Effector memory CD4-positive, alpha-beta T cell (primary cell): ENCODE results near the gene CELF2.

ENCODE experiments used
- DNase-seq, 3 donors: peaks; one replicate each; pipeline ENCODE4 v3.0.0-alpha.2; 2020
- H3K27ac ChIP-seq: 2 replicates; pipeline ENCODE4 v1.7.0; 2013; ENCODE audit warnings: mild to moderate bottlenecking, low read length, moderate library complexity; ENCODE audit not compliant: insufficient read depth, poor library complexity, severe bottlenecking
- H3K27me3 ChIP-seq: replicated peaks from 2 replicates; pipeline ENCODE4 v1.7.0; 2013; ENCODE audit warnings: mild to moderate bottlenecking, low read length; ENCODE audit not compliant: insufficient read depth, control insufficient read depth, poor library complexity, severe bottlenecking
- H3K36me3 ChIP-seq: 2 replicates; pipeline ENCODE4 v1.7.0; 2013; ENCODE audit warnings: mild to moderate bottlenecking, low read length, moderate library complexity; ENCODE audit not compliant: control insufficient read depth, insufficient read depth
- H3K4me1 ChIP-seq: 2 replicates; pipeline ENCODE4 v1.7.0; 2013; ENCODE audit warnings: low read length, mild to moderate bottlenecking; ENCODE audit not compliant: control insufficient read depth, insufficient read depth, poor library complexity, severe bottlenecking
- H3K4me3 ChIP-seq: 2 replicates; pipeline ENCODE4 v1.7.0; 2013; ENCODE audit warnings: low read length, low read depth, mild to moderate bottlenecking; ENCODE audit not compliant: insufficient read depth, poor library complexity, severe bottlenecking
- H3K9me3 ChIP-seq: 2 replicates; pipeline ENCODE4 v1.7.0; 2013; ENCODE audit warnings: mild to moderate bottlenecking, low read length, moderate library complexity; ENCODE audit not compliant: control insufficient read depth

Gene CELF2

GRCh38 chr10:11165591-11166543 lies 148.2 kb downstream of the CELF2 start:
- Histone ChIP-seq H3K27ac (peak overlapping the region; percentile 98), H3K36me3 (peaks cover 3% of the 10 kb centered on the region), H3K9me3 (no peaks in the 10 kb centered on the region), H3K4me3 (peak overlapping the region; percentile 94), H3K27me3 (no peaks in the 10 kb centered on the region), H3K4me1 (peaks cover 57% of the 10 kb centered on the region)
- peak; percentile 59 to 68 (median 66) for DNase-seq

GRCh38 chr10:11166550-11166949 lies 148.9 kb downstream of the CELF2 start:
- Histone ChIP-seq H3K4me1 (peaks cover 57% of the 10 kb centered on the region), H3K27ac (peak overlapping the region; percentile 98), H3K4me3 (peak overlapping the region; percentile 94), H3K36me3 (peaks cover 3% of the 10 kb centered on the region), H3K9me3 (no peaks in the 10 kb centered on the region), H3K27me3 (no peaks in the 10 kb centered on the region)
- no peak for DNase-seq

GRCh38 chr10:11167233-11167966 lies 149.7 kb downstream of the CELF2 start:
- no peaks in the 10 kb centered on the region for H3K27me3 ChIP-seq
- H3K27ac ChIP-seq: peak overlapping the region; percentile 98
- peak overlapping the region; percentile 94 for H3K4me3 ChIP-seq
- peaks cover 56% of the 10 kb centered on the region for H3K4me1 ChIP-seq
- no peak for DNase-seq
- no peaks in the 10 kb centered on the region for H3K9me3 ChIP-seq
- H3K36me3 ChIP-seq: peaks cover 3% of the 10 kb centered on the region

GRCh38 chr10:11168423-11169090 lies 150.9 kb downstream of the CELF2 start:
- peaks cover 3% of the 10 kb centered on the region for H3K36me3 ChIP-seq
- no peaks in the 10 kb centered on the region for H3K27me3 ChIP-seq
- peaks cover 57% of the 10 kb centered on the region for H3K4me1 ChIP-seq
- peak overlapping the region; percentile 98 for H3K27ac ChIP-seq
- no peaks in the 10 kb centered on the region for H3K9me3 ChIP-seq
- peak overlapping the region; percentile 94 for H3K4me3 ChIP-seq
- DNase-seq: no peak

- peaks cover 61% of the 10 kb centered on the region for H3K4me1 ChIP-seq
- H3K9me3 ChIP-seq: no peaks in the 10 kb centered on the region
These were observed 152.3 kb downstream of the CELF2 start for GRCh38 chr10:11169976-11170375.

GRCh38 chr10:11170574-11170973 lies 152.9 kb downstream of the CELF2 start:
- Histone ChIP-seq H3K9me3 (no peaks in the 10 kb centered on the region), H3K4me3 (peak overlapping the region; percentile 94), H3K27ac (peak overlapping the region; percentile 98), H3K4me1 (peaks cover 67% of the 10 kb centered on the region), H3K36me3 (peaks cover 9% of the 10 kb centered on the region), H3K27me3 (no peaks in the 10 kb centered on the region)
- no peak for DNase-seq

More at GRCh38 chr10:11169976-11170375, 152.3 kb downstream of the CELF2 start:
- peak overlapping the region; percentile 98 for H3K27ac ChIP-seq
- no peak for DNase-seq
- peak overlapping the region; percentile 94 for H3K4me3 ChIP-seq
- no peaks in the 10 kb centered on the region for H3K27me3 ChIP-seq
- peaks cover 7% of the 10 kb centered on the region for H3K36me3 ChIP-seq

GRCh38 chr10:11170993-11171851 lies 153.6 kb downstream of the CELF2 start:
- Histone ChIP-seq H3K27me3 (no peaks in the 10 kb centered on the region), H3K27ac (peak overlapping the region; percentile 98), H3K9me3 (no peaks in the 10 kb centered on the region), H3K36me3 (peaks cover 9% of the 10 kb centered on the region), H3K4me1 (peaks cover 74% of the 10 kb centered on the region), H3K4me3 (peak overlapping the region; percentile 94)
- no peak for DNase-seq

GRCh38 chr10:11173042-11173441 lies 155.4 kb downstream of the CELF2 start:
- Histone ChIP-seq H3K36me3 (peaks cover 9% of the 10 kb centered on the region), H3K4me3 (peak overlapping the region; percentile 94), H3K27me3 (no peaks in the 10 kb centered on the region), H3K4me1 (peaks cover 86% of the 10 kb centered on the region), H3K9me3 (no peaks in the 10 kb centered on the region), H3K27ac (peak overlapping the region; percentile 98)
- no peak for DNase-seq

GRCh38 chr10:11175823-11176243 lies 158.2 kb downstream of the CELF2 start:
- Histone ChIP-seq H3K27ac (peak overlapping the region; percentile 90), H3K27me3 (no peaks in the 10 kb centered on the region), H3K9me3 (no peaks in the 10 kb centered on the region), H3K4me1 (peaks cover 94% of the 10 kb centered on the region), H3K4me3 (peak overlapping the region; percentile 26), H3K36me3 (peaks cover 6% of the 10 kb centered on the region)
- no peak for DNase-seq
